ENCODE measurements around the gene LRSAM1. TPM values are rescaled to one million over a fixed set of nuclear protein-coding genes. Genes with fewer than 3 reads are reported as not detected.

LRSAM1 gene
- total and polyA plus RNA-seq, 9 of the 15 experiments (the other 6 are each of a cell fraction or from before 2014, with no cell fraction given), result 0.07 to 16.2 (median 4.7) TPM

DNA sequence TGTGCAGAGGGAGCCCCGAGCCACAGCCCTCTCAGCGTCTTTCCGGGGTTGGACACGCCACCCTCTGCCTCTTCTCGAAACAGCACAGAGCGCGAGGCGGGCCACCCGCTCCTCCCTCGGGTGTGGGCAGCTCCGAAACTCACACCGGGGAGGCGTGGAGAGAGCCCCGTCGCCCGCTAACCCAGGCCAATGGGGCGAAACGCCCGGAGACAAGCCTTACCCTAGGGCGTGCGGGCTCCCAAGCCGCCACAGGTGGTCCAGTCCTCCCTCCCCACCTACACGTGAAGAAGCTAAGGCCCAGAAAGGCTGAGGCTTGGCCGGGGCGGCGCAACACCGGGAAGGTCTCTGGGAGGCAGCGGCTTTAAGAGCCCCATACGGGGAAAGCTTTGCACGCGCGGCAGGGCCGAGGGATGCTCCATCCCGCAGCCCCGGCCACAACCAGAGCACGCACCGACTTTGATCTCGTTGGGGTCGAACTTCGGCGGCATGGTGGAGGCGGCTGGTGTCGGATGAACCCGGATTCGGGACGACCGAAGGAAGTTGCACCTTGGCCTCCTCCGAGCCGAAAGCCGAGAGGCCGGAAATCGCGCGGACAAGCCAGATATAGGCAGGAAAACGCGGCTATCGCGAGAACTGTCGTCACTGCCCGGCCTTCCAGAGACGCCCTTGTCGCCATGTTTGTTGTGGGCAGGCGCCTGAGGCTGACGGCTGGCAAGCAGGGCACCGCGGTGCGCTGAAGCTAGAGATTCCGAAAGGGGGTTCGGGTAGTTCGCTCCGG, at the start of gene LRSAM1, which contains the start of gene RPL12 (continued):
- TF ChIP-seq MNT (conservative IDR thresholded peaks at IDR 0.05), result peak; percentile 62 to 66; a peak in 3 of 4 replicates
- TF ChIP-seq RUNX1 (IDR thresholded peaks at IDR 0.05; ENCODE audit: low read depth), result peak; percentile 81; the same call in 1 of the 2 replicates
- TF ChIP-seq FOS (IDR thresholded peaks at IDR 0.05; ENCODE audit: extremely low read depth, insufficient read length), result no peak
- no peak for TF ChIP-seq ZNF707 (CRISPR knock-in tag; conservative IDR thresholded peaks at IDR 0.05)
- peak; percentile 99 for TF ChIP-seq MTA3 (IDR thresholded peaks at IDR 0.05; ENCODE audit: borderline replicate concordance)
- peak; percentile 99 for TF ChIP-seq ARHGAP35 (IDR thresholded peaks at IDR 0.05; ENCODE audit: partially characterized antibody)
- TF ChIP-seq RHOXF2B (CRISPR knock-in tag; conservative IDR thresholded peaks at IDR 0.05), result no peak
- TF ChIP-seq MAFK (IDR thresholded peaks at IDR 0.05; ENCODE audit: low read length), result no peak
- TF ChIP-seq ZNF561 (CRISPR knock-in tag; conservative IDR thresholded peaks at IDR 0.05), result no peak
- TF ChIP-seq, protein P1, sequence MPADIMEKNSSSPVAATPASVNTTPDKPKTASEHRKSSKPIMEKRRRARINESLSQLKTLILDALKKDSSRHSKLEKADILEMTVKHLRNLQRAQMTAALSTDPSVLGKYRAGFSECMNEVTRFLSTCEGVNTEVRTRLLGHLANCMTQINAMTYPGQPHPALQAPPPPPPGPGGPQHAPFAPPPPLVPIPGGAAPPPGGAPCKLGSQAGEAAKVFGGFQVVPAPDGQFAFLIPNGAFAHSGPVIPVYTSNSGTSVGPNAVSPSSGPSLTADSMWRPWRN (IDR thresholded peaks at IDR 0.05; ENCODE audit: low read depth), result no peak
- peak in 1 of 2 experiments; percentile 85; a peak in 2 of 4 replicates for TF ChIP-seq CSDE1 (IDR thresholded peaks at IDR 0.05)
- TF ChIP-seq SNRNP70 (optimal IDR thresholded peaks at IDR 0.05; ENCODE audit: low read depth, low read length), result peak; percentile 72
- no peak for TF ChIP-seq NUFIP1 (IDR thresholded peaks at IDR 0.05; ENCODE audit: partially characterized antibody)
- no peak for TF ChIP-seq ZBTB9 (CRISPR knock-in tag; IDR thresholded peaks at IDR 0.05)
- peak; percentile 98 for TF ChIP-seq CHD2 (IDR thresholded peaks at IDR 0.05; ENCODE audit: low read depth, low read length)
- no peak for TF ChIP-seq KLF10 (CRISPR knock-in tag; IDR thresholded peaks at IDR 0.05)
- TF ChIP-seq U2AF1 (optimal IDR thresholded peaks at IDR 0.05; ENCODE audit: low read depth, low read length), result peak; percentile 65
- peak; percentile 98 for TF ChIP-seq POLR2H (tag; IDR thresholded peaks at IDR 0.05; ENCODE audit: low read depth)
- no peak for TF ChIP-seq ZNF79 (CRISPR knock-in tag; IDR thresholded peaks at IDR 0.05; ENCODE audit: low read depth)
- TF ChIP-seq DEAF1 (CRISPR knock-in tag; IDR thresholded peaks at IDR 0.05), result 0 out of 2 replicates have a peak, but pooled peaks have one; percentile 3
- TF ChIP-seq ZBTB8A (IDR thresholded peaks at IDR 0.05; ENCODE audit: partially characterized antibody), result no peak
- no peak for TF ChIP-seq MBD1 (CRISPR knock-in tag; IDR thresholded peaks at IDR 0.05)

Data from K562 (cell line).